ENCODE data around the gene PSKH1. TPM values are rescaled to one million over a fixed set of nuclear protein-coding genes. Genes with fewer than 3 reads are reported as not detected.
A peak's percentile ranks its signal among the peaks of the same experiment; 100 is the strongest.

Gene PSKH1
- 10 to 100 TPM; 16.1 to 24.6 (median 19.9) TPM for total RNA-seq

DNA sequence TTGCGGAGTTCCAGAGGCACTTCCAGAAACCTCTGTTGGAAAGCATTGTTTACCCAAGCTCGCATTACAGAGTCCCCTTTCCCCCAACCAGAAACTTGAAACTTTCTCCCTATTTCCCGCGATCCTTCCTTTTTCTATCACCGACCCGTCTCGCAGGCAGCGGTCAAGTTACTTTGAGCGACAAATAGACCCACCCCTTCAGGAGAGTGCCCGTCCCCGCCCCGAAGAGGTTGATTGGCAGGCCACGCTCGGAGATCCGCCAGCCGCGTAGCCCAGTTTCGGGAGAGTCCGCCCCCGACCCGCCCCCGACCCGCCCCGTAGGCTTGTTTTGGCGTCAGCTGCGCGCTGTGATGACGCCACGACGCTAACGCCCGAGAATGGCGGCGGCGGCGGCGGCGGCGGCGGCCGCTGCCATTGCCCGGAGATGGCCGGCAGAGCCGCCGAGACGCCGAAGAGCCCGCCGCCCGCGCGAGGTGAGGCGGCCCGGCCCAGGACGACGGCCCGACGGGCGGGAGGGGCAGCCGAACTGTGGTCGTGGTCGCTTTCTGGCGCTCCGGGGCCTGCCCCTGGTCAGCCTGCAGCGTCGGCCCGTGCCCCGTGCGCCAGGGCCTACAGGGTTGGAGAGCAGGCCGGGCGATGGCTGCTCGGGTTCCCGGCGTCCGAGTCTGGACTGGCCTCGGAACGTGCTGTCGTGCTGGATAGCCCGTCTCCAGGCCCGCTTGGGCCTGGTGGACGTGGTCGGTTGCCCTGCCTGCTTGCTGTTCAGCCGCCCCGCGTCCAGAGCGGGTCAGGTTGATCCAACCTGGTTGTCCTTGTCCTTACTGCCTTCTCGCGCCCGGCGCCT lies at the start of gene PSKH1:
PSKH1 (plus strand) TSS at position 356 of the 844 bp plus-strand sequence. CDS start 15,496 bp downstream, outside the sequence.
- ATAC-seq (ENCODE audit: low FRiP score): peak; percentile 98
- TF ChIP-seq, protein P1, sequence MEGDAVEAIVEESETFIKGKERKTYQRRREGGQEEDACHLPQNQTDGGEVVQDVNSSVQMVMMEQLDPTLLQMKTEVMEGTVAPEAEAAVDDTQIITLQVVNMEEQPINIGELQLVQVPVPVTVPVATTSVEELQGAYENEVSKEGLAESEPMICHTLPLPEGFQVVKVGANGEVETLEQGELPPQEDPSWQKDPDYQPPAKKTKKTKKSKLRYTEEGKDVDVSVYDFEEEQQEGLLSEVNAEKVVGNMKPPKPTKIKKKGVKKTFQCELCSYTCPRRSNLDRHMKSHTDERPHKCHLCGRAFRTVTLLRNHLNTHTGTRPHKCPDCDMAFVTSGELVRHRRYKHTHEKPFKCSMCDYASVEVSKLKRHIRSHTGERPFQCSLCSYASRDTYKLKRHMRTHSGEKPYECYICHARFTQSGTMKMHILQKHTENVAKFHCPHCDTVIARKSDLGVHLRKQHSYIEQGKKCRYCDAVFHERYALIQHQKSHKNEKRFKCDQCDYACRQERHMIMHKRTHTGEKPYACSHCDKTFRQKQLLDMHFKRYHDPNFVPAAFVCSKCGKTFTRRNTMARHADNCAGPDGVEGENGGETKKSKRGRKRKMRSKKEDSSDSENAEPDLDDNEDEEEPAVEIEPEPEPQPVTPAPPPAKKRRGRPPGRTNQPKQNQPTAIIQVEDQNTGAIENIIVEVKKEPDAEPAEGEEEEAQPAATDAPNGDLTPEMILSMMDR (IDR thresholded peaks at IDR 0.05): no peak
- peak; percentile 85 for DNase-seq (ENCODE audit: low spot score)

- ATAC-seq (ENCODE audit: low FRiP score) (no peak), DNase-seq (ENCODE audit: low spot score) (no peak)
- TF ChIP-seq, protein P1 (IDR thresholded peaks at IDR 0.05): no peak
These were observed 49.7 kb upstream of the PSKH1 start for GRCh38 chr16:67843343-67843765.

DNA sequence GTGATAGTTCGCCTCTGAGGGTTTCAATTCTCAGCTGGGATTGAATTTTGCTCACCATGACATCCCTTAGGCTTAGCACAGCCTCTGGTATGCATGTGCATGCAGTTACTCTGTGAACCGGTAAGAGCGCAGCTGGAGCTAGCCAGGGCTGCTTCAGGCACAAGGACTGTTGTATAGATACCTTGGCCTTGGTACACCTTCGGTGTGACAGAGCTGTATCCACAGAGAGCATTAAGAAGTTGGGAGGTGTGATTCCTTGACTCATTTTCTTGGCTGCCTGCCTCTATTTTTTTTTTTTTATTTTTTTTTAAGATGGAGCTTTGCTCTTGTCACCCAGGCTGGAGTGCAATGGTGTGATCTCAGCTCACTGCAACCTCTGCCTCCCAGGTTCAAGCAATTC lies 48.6 kb upstream of the PSKH1 start:
- TF ChIP-seq, protein P1 (IDR thresholded peaks at IDR 0.05): no peak
- ATAC-seq (ENCODE audit: low FRiP score) (no peak), DNase-seq (ENCODE audit: low spot score) (no peak)

DNA sequence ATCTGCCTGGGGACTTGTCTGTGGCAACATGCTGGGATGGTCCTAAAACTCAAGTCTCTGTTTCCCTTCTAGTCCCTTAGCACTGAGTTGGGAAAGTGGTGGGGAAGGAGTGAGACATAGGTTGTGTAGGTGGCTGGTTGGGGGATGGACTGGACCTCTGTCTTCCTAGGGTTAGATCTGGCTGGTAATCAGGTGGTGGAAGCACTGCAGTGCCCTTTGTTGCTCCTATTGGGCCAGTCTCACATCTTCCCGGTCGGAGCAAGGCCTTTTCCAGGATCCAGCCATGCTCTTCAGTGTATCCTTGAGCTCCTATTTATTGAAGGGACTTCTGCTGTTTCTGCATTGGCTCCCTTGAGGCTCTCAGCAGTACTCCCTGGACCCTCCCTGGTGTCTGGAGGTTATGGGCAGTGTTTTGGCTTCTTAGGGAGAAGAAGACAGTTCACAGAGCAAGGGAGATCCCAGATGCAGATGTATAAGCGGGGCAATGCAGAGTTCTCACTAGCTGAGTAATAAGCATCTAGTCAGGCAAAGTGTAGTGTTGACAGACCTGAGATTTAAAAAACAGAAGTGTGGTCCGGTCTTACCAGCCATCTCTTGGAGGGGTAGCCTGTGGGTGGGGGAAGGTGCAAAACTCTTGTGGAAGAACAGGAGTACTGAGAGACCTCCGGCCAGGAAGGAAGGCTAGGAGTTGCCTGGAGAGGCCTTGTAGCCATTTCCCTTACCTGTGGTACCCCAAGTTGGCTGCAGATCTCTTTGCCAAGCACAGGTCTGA lies 47.6 kb upstream of the PSKH1 start:
- TF ChIP-seq, protein P1 (IDR thresholded peaks at IDR 0.05): no peak
- no peak for ATAC-seq (ENCODE audit: low FRiP score)
- DNase-seq (ENCODE audit: low spot score): no peak

DNA sequence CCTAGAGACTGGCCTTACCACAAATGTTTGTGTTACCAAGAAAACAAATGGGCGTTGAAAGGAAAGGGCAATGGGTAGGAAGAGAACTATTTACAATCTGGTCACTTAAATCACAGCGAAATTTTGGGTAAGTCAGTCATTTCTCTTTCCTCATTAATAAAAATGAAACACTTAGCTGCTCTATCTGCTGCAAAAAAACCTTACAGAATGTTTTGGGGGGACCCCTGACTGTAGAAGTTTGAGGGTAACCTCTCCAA lies 47.1 kb upstream of the PSKH1 start:
- no peak for ATAC-seq (ENCODE audit: low FRiP score)
- no peak for DNase-seq (ENCODE audit: low spot score)

DNA sequence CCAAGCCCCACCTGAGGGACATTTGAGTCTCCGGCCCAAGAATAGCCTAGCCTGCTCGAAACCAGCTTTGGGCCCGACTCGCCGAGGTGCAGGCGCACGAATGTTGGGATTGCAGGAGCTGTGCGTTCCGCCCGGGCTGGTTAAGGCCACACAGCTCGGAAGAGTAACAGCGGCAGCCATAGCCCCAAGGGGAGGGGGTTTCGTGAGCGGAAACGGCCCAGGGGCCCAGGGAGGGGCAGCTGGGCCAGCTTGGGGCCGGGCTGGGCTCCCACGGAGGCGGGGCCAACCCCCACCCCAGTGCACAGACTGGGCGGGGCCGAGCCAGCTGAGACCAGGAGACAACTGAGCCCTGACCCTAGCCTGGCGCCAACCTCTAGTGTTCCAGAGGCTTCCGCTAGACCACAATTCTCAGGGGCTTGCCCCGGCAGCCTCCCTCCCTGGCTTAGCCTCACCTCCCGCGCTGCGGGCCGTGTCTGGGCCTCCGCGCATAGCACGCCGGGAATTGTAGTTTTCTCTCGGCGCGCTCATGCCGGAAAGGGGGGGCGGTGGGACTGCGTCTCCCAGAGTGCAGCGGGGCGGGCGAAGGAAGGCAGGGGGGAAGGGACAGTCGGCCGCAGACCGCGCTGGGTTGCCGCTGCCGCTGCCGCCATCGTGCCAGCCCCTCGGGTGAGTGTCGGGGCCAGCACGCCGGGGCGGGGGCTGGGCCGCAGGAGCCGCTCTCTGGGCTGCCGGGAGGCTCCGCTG lies 46.6 kb upstream of the PSKH1 start, which contains the start of gene NUTF2:
NUTF2 (plus strand) TSS at position 614 of the 744 bp plus-strand sequence. CDS start 18,198 bp downstream, outside the sequence.
- DNase-seq (ENCODE audit: low spot score) (peak; percentile 88), ATAC-seq (ENCODE audit: low FRiP score) (peak; percentile 83)
- TF ChIP-seq, protein P1 (IDR thresholded peaks at IDR 0.05): no peak

More for the DNA sequence above, 47.1 kb upstream of the PSKH1 start:
- TF ChIP-seq, protein P1 (IDR thresholded peaks at IDR 0.05): no peak

Measured in omental fat pad (tissue), 4 donors.